GM10248 (cell line): ENCODE results near the gene IGF2BP1.

Source experiments
- CTCF ChIA-PET: fragments of 300-600 bp; sonication (Branson Sonifier 250); formaldehyde crosslinking; extraction: SDS; loops from one replicate; lab custom pipeline; 2021; ENCODE audit warnings: antibody characterized with exemption; lab: Yijun Ruan, JAX
- POLR2A ChIA-PET: fragments of 350-650 bp; sonication (Branson Sonifier 250); formaldehyde crosslinking; extraction: SDS; loops from one replicate; lab custom pipeline; 2020; ENCODE audit warnings: antibody characterized with exemption; lab: Yijun Ruan, JAX
- DNase-seq: peaks from one replicate; pipeline ENCODE4 v3.0.0; 2012; ENCODE audit errors: extremely low spot score
- CTCF ChIP-seq: IDR thresholded peaks from 2 replicates; pipeline ENCODE4 v1.5.1; 2012; ENCODE audit warnings: mild to moderate bottlenecking, low read depth; ENCODE audit errors: extremely low read depth, missing control alignments, control extremely low read depth

IGF2BP1 gene

GRCh38 chr17:49012769-49013255 lies 15.6 kb downstream of the IGF2BP1 start:
- DNase-seq = no peak
- ChIA-PET POLR2A (no interaction called here), CTCF (interaction anchor here (2.3 kb wide), 1 partner anchor 20 kb away, joined by 11 read pairs; no protein-coding TSS in a partner anchor)
- no peak for TF ChIP-seq CTCF

DNA sequence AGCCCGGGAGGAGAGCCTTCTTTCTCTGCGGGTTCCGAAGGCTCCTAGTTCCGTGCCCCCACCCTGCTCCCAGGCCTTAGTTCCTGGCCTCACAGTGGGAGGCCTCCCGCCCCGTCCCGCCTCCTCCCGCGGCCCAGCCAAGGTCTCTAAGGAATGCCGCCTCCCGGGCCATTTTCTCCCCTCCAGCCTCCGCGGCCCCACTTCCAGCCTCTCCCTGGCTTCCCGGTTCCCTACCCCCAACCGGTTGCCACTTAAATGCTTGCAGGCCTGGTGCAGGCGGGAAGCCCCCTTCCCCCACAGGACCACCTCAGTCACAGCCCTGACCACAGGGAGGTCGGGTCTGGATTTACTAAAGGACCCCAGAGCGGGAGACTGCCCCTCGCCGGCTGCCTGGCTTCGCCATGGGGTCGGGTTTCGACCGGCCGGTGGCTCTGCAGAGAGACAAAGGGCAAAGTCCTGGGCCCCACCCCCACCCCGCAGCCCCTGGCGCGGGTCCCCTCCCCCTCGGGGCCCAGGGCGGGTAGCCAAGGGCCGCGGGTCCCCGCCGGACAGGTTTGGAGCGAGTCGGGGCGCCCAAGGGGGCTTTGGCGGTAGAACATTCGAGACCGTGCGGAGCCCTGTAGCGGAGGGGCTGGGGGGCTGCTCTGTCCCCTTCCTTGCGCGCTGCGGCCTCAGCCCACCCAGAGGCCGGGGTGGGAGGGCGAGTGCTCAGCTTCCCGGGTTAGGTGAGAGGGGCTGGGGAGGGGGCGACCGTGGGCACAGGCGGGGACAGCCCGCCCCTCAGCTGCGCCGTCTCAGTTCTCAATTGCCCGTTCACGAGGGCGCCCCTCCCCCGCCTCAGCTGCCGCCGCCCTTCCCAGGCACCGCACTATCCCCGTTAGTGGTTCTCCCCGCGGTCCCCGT lies 16.4 kb downstream of the IGF2BP1 start:
- DNase-seq = no peak
- POLR2A ChIA-PET = no interaction called here
- TF ChIP-seq CTCF = no peak
- CTCF ChIA-PET = interaction anchor here (1.9 kb wide), 1 partner anchor 9 kb away, joined by 8 read pairs; no protein-coding TSS in a partner anchor

- TF ChIP-seq CTCF = no peak
- no peak for DNase-seq
- POLR2A ChIA-PET = no interaction called here
- CTCF ChIA-PET = interaction anchor here (1.1 to 1.9 kb wide), 4 partner anchors 11 to 337 kb away, joined by 4 to 8 read pairs (median 6); no protein-coding TSS in a partner anchor
These were observed 18.2 kb downstream of the IGF2BP1 start for GRCh38 chr17:49015179-49015923.

DNA sequence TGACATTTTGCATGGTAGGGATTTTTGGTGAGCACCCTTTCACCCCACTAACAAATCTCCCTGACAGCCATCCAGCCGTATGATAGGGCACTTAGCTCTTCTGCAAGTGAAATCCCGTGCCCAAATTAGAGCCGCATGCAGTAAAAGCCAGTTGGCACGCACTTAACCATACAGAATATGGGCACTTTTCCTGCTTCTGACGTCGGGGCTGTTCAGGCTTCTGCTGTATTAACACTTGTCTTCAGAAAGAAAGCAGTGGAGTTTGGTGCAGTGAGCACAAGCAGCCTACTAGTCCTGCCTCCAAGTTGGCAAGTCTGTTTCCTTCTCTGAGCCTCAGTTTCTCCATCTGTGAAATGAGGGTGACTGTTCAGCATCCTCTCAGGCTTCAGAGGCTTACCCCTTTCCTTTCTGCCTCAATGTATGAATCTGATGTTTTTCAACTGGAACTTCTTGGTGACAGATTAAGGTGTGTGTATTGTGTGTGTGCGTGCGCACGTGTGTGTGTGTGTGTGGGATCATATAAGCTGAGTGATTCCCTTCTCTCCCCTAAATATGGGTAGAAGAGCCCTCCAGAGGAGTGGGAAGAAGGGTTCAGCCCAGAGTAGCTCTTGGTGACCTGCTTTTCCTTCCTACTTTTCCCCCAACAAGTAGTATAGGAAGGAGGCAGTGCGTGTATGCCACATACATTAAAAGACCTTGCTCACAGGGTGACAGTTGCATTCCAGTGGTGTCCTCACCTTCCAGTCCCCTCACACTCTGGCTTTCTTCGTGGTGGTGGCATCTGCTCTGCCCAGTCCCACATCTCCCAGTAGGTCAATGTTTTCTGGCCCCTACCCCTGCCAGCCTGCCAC lies 19.0 kb downstream of the IGF2BP1 start:
- CTCF ChIA-PET = interaction anchor here (1.3 to 1.4 kb wide), 3 partner anchors 15 to 17 kb away, joined by 3 to 6 read pairs (median 5); no protein-coding TSS in a partner anchor
- DNase-seq = no peak

DNA sequence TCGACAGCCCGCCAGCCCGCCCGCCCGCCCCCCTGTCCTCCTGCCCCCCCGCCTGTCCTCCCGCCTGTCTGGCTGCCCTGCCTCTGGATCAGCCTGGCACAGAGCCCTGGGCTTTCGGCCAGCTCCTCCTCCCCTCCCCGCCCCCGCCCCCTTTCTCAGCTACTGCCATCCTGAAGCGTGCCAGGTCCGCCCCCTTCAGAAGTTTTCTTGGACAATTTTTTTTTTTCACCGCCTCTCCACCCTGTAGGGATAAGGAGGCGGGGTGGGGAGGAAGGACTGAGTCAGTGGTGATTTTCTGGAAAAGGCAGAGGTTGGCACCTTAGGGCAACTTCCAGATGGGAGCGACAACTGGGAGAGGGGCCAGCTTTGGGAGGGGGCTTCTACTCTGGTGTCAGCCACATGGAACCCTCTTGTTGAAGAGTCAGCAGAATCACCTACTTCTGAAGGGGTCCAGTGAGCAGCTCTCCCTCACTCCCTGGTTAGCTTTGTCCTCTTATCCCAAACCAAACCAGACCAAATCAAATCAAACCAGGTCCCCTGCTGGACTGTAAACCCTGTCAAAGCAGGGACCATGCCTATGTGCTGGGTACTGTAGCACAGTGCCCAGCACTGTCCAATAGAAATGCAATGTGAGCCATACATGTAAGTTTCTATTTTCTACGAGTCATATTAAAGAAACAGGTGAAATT lies 19.7 kb downstream of the IGF2BP1 start:
- POLR2A ChIA-PET = no interaction called here
- DNase-seq = no peak
- TF ChIP-seq CTCF = no peak
- CTCF ChIA-PET = interaction anchor here (1.3 to 1.4 kb wide), 2 partner anchors 14 to 16 kb away, joined by 3 to 5 read pairs; no protein-coding TSS in a partner anchor

More for the DNA sequence above, 19.0 kb downstream of the IGF2BP1 start:
- POLR2A ChIA-PET = no interaction called here
- TF ChIP-seq CTCF = no peak
